GM18505 (cell line): Measurements from ENCODE around the gene TMEM60.

Experiments used
- ATAC-seq: cut with Tn5 transposase; IDR thresholded peaks from one replicate; pipeline ENCODE4 v1.9.1; 2021; ENCODE audit not compliant: unreplicated experiment
- POLR2A ChIP-seq: IDR thresholded peaks from 4 replicates; pipeline ENCODE4 v1.6.1; 2011; ENCODE audit warnings: borderline replicate concordance; ENCODE audit not compliant: insufficient read depth, insufficient read length; ENCODE audit errors: extremely low read depth

Gene TMEM60

DNA sequence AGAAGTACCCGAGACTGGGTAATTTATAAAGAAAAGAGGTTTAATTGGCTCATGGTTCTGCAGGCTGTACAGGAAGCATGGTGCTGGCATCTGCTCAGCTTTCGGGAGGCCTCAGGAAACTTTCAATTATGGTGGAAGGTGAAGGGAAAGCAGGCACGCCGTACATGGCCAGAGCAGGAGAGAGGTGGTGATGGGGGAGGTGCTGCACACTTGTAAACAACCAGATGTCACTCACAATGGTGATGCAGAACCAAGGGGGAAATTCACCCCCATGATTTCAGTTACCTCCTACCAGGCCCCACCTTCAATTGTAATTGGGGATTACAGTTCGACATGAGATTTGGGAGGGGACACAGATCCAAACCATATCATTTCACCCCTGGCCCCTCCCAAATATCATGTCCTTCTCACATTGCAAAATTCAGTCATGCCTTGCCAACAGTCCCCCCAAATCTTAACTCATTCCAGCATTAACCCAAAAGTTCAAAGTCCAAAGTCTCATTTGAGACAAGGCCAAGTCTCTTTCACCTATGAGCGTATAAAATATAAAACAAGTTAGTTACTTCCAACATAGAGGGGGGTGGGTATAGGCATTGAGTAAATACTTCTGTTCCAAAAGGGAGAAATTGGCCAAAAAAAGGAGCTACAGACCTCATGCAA, 51.9 kb downstream of the TMEM60 start:
- no peak for TF ChIP-seq POLR2A
- ATAC-seq = no peak

DNA sequence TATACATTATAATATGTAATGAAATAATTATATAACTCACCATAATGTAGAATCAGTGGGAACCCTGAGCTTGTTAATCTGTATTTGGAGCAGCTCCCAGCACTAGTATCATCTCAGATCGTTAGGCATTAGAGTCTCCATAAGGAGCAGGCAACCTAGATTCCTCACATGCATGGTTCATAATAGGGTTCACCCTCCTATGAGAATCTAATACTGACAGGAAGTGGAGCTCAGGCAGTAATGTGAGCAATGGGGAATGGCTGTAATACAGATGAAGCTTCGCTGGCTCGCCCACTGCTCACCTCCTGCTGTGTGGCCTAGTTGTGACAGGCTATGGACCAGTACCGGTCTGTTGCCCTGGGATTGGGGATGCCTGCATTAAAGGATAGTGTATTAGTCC, 52.5 kb downstream of the TMEM60 start:
- TF ChIP-seq POLR2A = no peak
- no peak for ATAC-seq
